Breast epithelium (tissue), 3 donors: ENCODE measurements around the gene CLDN11.

Source experiments
- POLR2A ChIP-seq: fragments of 450-650 bp; IDR thresholded peaks from one replicate; pipeline ENCODE4 v1.6.1; 2016; ENCODE audit warnings: antibody characterized with exemption, mild to moderate bottlenecking, moderate library complexity
- TF ChIP-seq, protein P1 (sequence below), 3 donors: fragments of 450-650 bp; IDR thresholded peaks; one replicate each; pipeline ENCODE4 v1.5.1; 2016 to 2017; ENCODE audit warnings: antibody characterized with exemption in 3 of 3, mild to moderate bottlenecking in 3 of 3, moderate library complexity in 3 of 3

GRCh38 chr3:170405101-170405500, 13.6 kb upstream of the CLDN11 start:
- TF ChIP-seq, protein P1, sequence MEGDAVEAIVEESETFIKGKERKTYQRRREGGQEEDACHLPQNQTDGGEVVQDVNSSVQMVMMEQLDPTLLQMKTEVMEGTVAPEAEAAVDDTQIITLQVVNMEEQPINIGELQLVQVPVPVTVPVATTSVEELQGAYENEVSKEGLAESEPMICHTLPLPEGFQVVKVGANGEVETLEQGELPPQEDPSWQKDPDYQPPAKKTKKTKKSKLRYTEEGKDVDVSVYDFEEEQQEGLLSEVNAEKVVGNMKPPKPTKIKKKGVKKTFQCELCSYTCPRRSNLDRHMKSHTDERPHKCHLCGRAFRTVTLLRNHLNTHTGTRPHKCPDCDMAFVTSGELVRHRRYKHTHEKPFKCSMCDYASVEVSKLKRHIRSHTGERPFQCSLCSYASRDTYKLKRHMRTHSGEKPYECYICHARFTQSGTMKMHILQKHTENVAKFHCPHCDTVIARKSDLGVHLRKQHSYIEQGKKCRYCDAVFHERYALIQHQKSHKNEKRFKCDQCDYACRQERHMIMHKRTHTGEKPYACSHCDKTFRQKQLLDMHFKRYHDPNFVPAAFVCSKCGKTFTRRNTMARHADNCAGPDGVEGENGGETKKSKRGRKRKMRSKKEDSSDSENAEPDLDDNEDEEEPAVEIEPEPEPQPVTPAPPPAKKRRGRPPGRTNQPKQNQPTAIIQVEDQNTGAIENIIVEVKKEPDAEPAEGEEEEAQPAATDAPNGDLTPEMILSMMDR (IDR thresholded peaks at IDR 0.05) = no peak
- no peak for TF ChIP-seq POLR2A
